Measurements from ENCODE around the gene REM1. TPM values are rescaled to one million over a fixed set of nuclear protein-coding genes. Genes with fewer than 3 reads are reported as not detected.
"Not testable (repeated sequence)": the region's sequence is repeated elsewhere in the genome, so short reads cannot be mapped to it uniquely, and the experiment has no call there.

Gene REM1
- total RNA-seq, 4 donors from 2014 or later, result 0.87 to 7.5 (median 1.2) TPM

DNA sequence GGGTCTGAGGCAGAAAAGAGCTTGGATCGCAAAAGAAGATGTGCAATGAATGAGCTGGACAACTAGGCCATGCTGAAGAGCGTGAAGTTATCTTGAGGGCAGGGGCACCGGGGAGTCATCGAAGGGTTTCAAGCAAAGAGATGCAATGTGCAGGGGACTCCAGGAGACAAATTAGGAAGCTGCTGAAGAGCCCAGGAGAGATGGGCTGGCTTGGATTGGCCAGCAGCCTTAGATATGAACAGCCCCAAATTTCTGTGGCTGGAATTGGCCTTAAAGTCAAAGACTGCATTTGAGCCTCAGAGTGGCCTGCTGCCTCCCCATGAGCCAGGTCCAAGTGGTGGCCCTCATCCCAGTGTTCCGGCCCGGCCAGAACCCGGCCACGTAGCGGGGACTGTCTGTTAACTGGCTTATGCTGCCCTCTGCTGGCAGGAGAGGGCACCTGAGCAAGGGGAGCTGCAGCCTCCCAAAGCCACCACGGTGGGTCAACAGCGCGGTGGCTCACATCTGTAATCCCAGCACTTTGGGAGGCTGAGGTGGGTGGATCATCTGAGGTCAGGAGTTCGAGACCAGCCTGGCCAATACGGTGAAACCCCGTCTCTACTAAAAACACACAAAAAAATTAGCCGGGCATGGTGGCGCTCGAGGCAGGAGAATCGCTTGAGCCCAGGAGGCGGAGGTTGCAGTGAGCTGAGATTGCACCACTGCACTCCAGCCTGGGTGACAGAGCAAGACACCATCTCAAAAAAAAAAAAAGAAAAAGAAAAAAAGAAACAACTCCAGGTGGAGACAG lies 28.0 kb downstream of the REM1 start:
- not testable (repeated sequence) for H3K4me3 ChIP-seq, H3K27ac ChIP-seq, H3K9me3 ChIP-seq, H3K27me3 ChIP-seq, H3K36me3 ChIP-seq, H3K4me1 ChIP-seq
- ATAC-seq, result peak; percentile 85 to 90
- in situ Hi-C loops (cut with MboI; ENCODE audit: low sequenced_read_pairs in 4 of 4) (loop anchor here in 2 of 4 donors (5.0 kb wide), 1 partner anchor 41 kb away; no protein-coding TSS in a partner anchor), intact Hi-C loops (cut with DNase I; ENCODE audit: low total_unique reads) (loop anchor here (1.0 kb wide), 1 partner anchor 43 kb away; no protein-coding TSS in a partner anchor)
- TF ChIP-seq, protein P1, sequence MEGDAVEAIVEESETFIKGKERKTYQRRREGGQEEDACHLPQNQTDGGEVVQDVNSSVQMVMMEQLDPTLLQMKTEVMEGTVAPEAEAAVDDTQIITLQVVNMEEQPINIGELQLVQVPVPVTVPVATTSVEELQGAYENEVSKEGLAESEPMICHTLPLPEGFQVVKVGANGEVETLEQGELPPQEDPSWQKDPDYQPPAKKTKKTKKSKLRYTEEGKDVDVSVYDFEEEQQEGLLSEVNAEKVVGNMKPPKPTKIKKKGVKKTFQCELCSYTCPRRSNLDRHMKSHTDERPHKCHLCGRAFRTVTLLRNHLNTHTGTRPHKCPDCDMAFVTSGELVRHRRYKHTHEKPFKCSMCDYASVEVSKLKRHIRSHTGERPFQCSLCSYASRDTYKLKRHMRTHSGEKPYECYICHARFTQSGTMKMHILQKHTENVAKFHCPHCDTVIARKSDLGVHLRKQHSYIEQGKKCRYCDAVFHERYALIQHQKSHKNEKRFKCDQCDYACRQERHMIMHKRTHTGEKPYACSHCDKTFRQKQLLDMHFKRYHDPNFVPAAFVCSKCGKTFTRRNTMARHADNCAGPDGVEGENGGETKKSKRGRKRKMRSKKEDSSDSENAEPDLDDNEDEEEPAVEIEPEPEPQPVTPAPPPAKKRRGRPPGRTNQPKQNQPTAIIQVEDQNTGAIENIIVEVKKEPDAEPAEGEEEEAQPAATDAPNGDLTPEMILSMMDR (IDR thresholded peaks at IDR 0.05 in 4 of 5, conservative IDR thresholded peaks at IDR 0.05 in 1 of 5), result peak; percentile 81 to 93 (median 85)
- DNase-seq, result peak; percentile 50 to 63

DNA sequence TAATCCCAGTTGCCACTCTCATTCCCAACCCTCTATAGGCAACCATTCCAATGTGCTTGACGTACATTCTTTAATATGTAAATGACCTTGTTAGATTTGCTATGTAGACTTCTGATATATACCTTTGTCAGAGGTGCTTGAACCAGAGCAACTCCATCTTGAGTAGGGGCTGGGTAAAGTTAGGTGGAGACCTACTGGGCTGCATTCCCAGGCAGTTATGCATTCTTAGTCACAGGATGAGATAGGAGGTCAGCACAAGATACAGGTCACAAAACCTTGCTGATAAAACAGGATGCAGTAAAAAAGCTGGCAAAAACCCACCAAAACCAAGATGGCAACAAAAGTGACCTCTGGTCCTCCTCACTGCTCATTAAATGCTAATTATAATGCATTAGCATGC lies 30.8 kb downstream of the REM1 start:
- Histone ChIP-seq H3K4me1 (no peaks in the 10 kb centered on the region), H3K36me3 (no peaks in the 10 kb centered on the region), H3K4me3 (no peak overlapping the region), H3K27ac (no peak overlapping the region), H3K27me3 (peaks cover 0 to 2% (median 0%) of the 10 kb centered on the region in 3 donors), H3K9me3 (no peaks in the 10 kb centered on the region)
- TF ChIP-seq, protein P1 (IDR thresholded peaks at IDR 0.05 in 4 of 5, conservative IDR thresholded peaks at IDR 0.05 in 1 of 5), result no peak
- no peak for TF ChIP-seq POLR2A (IDR thresholded peaks at IDR 0.05)
- DNase-seq, result no peak
- in situ Hi-C loops (cut with MboI; ENCODE audit: low sequenced_read_pairs in 4 of 4) (no loop called here), intact Hi-C loops (cut with DNase I; ENCODE audit: low total_unique reads) (no loop called here)
- no peak for ATAC-seq

DNA sequence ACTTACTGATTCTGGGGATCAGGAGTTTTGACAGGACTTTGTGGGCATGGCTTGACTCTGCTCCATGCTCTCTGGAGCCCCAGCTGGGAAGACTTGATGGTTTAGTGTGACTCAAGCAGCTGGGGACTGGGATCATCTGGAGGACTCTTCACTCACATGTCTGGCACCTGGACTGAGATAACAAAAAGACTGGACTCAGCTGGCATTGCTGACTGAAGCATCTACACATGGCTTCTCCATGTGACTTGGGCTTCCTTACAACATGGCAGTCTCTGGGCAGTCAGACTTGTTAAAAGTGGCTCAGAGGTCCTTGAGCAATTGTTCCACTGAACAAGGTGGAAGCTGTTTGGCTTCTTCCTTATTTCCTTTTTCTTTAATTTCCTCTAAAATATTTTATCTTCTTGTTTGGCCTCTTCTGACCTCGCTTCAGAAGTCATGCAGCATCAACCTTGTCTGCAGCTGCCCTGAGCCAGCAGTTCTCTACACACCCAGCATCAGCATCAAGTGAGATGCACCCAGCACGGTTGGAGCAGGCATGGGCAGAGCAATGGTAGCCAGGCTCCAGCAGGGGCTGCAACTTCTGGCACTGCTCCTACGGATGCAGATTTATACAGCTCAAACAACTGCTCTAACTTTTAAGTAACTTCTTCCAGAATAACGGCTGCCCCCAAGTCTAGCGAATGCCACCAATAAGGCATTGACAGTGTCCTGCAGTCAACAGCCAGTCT lies 33.6 kb downstream of the REM1 start:
- DNase-seq (no peak), ATAC-seq (no peak)
- Histone ChIP-seq H3K27ac (no peak overlapping the region), H3K4me3 (no peak overlapping the region), H3K27me3 (peaks cover 0 to 2% (median 0%) of the 10 kb centered on the region in 3 donors), H3K9me3 (no peaks in the 10 kb centered on the region), H3K4me1 (peaks cover under 1 to 1% of the 10 kb centered on the region in 2 donors), H3K36me3 (no peaks in the 10 kb centered on the region)
- intact Hi-C loops (cut with DNase I; ENCODE audit: low total_unique reads) (no loop called here), in situ Hi-C loops (cut with MboI; ENCODE audit: low sequenced_read_pairs in 4 of 4) (no loop called here)
- TF ChIP-seq POLR2A (IDR thresholded peaks at IDR 0.05), result no peak
- TF ChIP-seq, protein P1 (IDR thresholded peaks at IDR 0.05 in 4 of 5, conservative IDR thresholded peaks at IDR 0.05 in 1 of 5), result no peak

DNA sequence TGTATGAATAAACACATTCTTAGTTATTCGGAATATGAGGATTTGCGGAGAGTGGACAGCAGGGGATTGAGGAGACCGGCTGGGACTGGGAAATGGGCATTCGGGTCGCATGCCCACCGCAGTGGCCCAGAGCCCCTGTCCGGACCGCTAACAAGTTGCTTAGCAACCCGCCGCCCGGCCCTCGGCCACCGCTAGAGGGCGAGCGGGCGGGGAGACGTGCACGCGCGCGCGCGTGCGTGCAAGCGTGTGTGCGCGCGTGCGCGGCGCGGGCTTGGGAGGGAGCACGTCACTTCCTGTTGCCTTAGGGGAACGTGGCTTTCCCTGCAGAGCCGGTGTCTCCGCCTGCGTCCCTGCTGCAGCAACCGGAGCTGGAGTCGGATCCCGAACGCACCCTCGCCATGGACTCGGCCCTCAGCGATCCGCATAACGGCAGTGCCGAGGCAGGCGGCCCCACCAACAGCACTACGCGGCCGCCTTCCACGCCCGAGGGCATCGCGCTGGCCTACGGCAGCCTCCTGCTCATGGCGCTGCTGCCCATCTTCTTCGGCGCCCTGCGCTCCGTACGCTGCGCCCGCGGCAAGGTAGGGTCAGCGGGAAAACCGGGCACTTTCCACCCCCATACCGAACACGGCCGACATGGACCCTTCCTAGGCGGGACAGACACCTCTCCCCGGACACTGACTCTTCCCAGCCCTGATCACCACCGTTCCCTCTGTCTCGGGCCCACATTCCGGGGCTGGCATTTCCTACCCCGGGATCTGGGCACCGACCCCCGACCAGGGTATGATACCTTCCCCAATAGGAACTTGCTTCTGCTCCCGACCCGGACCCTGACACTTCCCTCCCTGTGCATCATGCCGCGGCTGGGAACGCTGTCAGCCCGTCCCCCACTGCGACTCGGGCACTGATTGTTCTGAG lies 39.3 kb downstream of the REM1 start, which contains the start of gene HM13:
Gene HM13, plus strand, starts transcription at position 289 of the 918 bp plus-strand sequence. Its CDS starts 110 bp downstream, at position 399.
- Histone ChIP-seq H3K4me1 (peaks cover 27 to 34% of the 10 kb centered on the region in 2 donors), H3K9me3 (no peaks in the 10 kb centered on the region), H3K27me3 (no peaks in the 10 kb centered on the region)

More for the DNA sequence above, 39.3 kb downstream of the REM1 start, which contains the start of gene HM13:
- TF ChIP-seq, protein P1 (IDR thresholded peaks at IDR 0.05 in 4 of 5, conservative IDR thresholded peaks at IDR 0.05 in 1 of 5), result peak; percentile 87 to 99 (median 99)
- peak; percentile 89 to 96 for TF ChIP-seq POLR2A (IDR thresholded peaks at IDR 0.05)
- Histone ChIP-seq H3K27ac (peak within 1 kb of the TSS; percentile 88 to 95 (median 90)), H3K36me3 (no peaks in the 10 kb centered on the region), H3K4me3 (peak within 1 kb of the TSS; percentile 72 to 96 (median 88))
- in situ Hi-C loops (cut with MboI; ENCODE audit: low sequenced_read_pairs in 4 of 4) (no loop called here), intact Hi-C loops (cut with DNase I; ENCODE audit: low total_unique reads) (loop anchor here (2.0 to 10.0 kb wide), 2 partner anchors 32 to 690 kb away; partner anchors contain the start of genes PLAGL2 and POFUT1)
- DNase-seq, result peak; percentile 86 to 89
- peak; percentile 89 to 93 for ATAC-seq
